MM.1S (cell line): ENCODE data around the gene GGT6.

Experiments used
- CTCF ChIP-seq: fragments of 300-600 bp; sonication (generic); IDR thresholded peaks from 2 replicates; pipeline ENCODE4 v1.5.1; 2016; ENCODE audit warnings: antibody characterized with exemption, low read length, mixed read lengths
- EZH2 ChIP-seq: fragments of 300-600 bp; sonication (generic); optimal IDR thresholded peaks from 2 replicates; pipeline ENCODE3; 2017; ENCODE audit warnings: low read depth, mild to moderate bottlenecking, antibody characterized with exemption, low read length, mixed read lengths

GRCh38 chr17:4558347-4558971 is 1.9 kb downstream of the GGT6 start:
- no peak for TF ChIP-seq CTCF
- no peak for TF ChIP-seq EZH2
